ENCODE measurements around the gene NR2F1.

- TF ChIP-seq POLR2A (IDR thresholded peaks at IDR 0.05): no peak
- TF ChIP-seq CTCF (IDR thresholded peaks at IDR 0.05 in 8 of 11, conservative IDR thresholded peaks at IDR 0.05 in 3 of 11): no peak
- no peak for TF ChIP-seq POLR2AphosphoS5 (IDR thresholded peaks at IDR 0.05)
Measured at GRCh38 chr5:93599399-93600120, 16.5 kb downstream of the NR2F1 start.
